Sigmoid colon (tissue), 4 donors: Measurements from ENCODE around the gene RPA3.

Source experiments
- POLR2A ChIP-seq, 2 donors: fragments of 450-650 bp; IDR thresholded peaks; one replicate each; pipeline ENCODE4 v1.6.1; 2016; ENCODE audit warnings: antibody characterized with exemption in 2 of 2, mild to moderate bottlenecking in 2 of 2, moderate library complexity in 2 of 2
- POLR2AphosphoS5 ChIP-seq, 4 donors: sonication (generic); formaldehyde crosslinking; IDR thresholded peaks; one replicate each; pipeline ENCODE4 v1.6.1; 2017; ENCODE audit warnings: antibody characterized with exemption in 4 of 4
- TF ChIP-seq, protein P1 (sequence below), 4 experiments: fragments of 450-650 bp in 3 of 4; fragments of 200-600 bp in 1 of 4; IDR thresholded peaks; one replicate each; pipeline ENCODE4 v1.5.1; 2016 to 2019; ENCODE audit warnings: antibody characterized with exemption in 4 of 4, mild to moderate bottlenecking in 3 of 4, moderate library complexity in 2 of 4

DNA sequence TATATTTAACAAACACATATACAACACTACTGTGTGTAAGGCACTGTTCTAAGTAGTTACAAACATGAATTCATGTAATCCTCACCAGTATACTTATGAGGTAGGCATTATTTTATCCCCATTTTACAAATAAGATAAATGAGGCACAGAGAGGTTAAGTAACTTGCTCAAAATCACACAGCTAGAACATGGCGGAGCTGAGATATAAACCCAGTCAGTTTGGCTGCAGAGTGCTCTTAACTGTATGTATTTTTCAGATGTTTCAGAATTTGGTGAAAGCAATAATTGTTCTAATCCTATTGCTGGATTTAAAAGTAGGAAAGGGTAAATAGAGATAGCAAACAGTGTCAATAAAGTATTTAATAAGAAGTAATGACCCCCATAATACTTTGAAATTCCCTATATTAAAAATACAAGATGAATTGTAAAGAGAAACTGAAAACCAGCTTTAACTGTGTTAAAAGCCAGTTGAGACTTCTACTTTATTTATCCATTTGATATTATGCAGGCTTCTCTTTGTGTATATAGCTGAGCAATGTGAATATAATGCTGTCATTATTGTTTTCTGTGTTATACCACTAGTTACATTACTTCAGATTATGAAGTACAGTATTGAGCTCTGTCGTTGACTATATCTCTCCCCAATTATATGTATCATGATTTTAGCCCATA is 32.3 kb upstream of the RPA3 start:
- TF ChIP-seq POLR2A (IDR thresholded peaks at IDR 0.05) (no peak), POLR2AphosphoS5 (IDR thresholded peaks at IDR 0.05) (peak; percentile 52 to 92 (median 73))
- TF ChIP-seq, protein P1, sequence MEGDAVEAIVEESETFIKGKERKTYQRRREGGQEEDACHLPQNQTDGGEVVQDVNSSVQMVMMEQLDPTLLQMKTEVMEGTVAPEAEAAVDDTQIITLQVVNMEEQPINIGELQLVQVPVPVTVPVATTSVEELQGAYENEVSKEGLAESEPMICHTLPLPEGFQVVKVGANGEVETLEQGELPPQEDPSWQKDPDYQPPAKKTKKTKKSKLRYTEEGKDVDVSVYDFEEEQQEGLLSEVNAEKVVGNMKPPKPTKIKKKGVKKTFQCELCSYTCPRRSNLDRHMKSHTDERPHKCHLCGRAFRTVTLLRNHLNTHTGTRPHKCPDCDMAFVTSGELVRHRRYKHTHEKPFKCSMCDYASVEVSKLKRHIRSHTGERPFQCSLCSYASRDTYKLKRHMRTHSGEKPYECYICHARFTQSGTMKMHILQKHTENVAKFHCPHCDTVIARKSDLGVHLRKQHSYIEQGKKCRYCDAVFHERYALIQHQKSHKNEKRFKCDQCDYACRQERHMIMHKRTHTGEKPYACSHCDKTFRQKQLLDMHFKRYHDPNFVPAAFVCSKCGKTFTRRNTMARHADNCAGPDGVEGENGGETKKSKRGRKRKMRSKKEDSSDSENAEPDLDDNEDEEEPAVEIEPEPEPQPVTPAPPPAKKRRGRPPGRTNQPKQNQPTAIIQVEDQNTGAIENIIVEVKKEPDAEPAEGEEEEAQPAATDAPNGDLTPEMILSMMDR (IDR thresholded peaks at IDR 0.05), result no peak
